ENCODE results near the gene ZNF580. TPM values are rescaled to one million over a fixed set of nuclear protein-coding genes. Genes with fewer than 3 reads are reported as not detected.
A peak's percentile ranks its signal among the peaks of the same experiment; 100 is the strongest.

ZNF580 gene
- polyA plus RNA-seq, 3 donors = 9.7 to 46.5 (median 10.7) TPM

DNA sequence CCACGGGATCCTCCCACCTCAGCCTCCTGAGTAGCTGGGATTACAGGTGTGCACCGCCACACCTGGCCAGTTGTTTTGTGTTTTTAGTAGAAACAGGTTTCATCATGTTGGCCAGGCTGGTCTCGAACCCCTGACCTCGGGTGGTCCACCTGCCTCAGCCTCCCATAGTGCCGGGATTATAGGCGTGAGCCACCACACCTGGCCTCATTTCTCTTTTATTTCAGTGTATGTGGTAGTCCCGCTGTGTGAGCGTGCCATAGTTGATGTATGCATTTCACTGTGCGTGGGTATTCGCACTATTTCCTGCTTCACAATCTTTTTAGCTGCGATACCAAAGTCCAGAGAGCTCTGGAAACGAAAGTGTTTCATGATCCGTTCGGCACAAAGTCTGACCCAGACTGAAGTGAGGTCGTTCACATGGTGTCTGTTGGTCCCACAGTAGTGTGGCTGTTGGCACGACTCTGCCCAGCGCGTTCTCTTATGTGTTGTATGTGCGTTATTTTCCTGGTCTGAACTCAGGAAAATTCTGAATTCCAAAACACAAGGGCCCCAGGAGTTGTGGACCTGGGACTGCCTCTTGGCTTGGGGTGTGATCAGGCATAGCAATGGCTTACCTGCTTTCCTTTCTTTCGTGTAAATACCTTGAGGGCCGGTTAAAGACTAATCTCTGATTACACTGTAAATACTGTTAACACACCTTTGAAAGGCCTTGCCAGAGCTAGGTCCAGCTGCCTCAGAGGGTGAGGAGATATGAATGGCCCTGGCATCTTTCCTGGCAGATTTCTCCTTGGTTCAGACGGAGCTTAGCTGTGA, 42.9 kb downstream of the ZNF580 start:
- Mint-ChIP-seq H3K36me3 (peaks cover 72 to 96% of the 10 kb centered on the region in 2 donors), H3K9me3 (no peaks in the 10 kb centered on the region), H3K4me3 (no peak overlapping the region), H3K27ac (peak overlapping the region in 3 of 7 donors; percentile 15 to 47 (median 42)), H3K4me1 (peaks cover 23% of the 10 kb centered on the region), H3K27me3 (ENCODE audit: low read depth in 3 of 3) (no peaks in the 10 kb centered on the region)
- Histone ChIP-seq H2AFZ (ENCODE audit: insufficient read depth, low read depth, low read length, poor library complexity, severe bottlenecking) (no peak overlapping the region), H3K36me3 (replicated peaks in 1 of 2; ENCODE audit: control insufficient read depth in 1 of 2, insufficient read depth in 2 of 2, low read length in 2 of 2) (peaks cover 87 to 94% of the 10 kb centered on the region in 2 donors), H3K4me3 (replicated peaks in 1 of 3; ENCODE audit: low read depth in 2 of 3, low read length in 3 of 3) (no peak overlapping the region), H3K27me3 (ENCODE audit: control insufficient read depth in 2 of 2, insufficient read depth in 2 of 2, low read length in 2 of 2) (no peaks in the 10 kb centered on the region), H3K9ac (ENCODE audit: insufficient read depth, low read length, poor library complexity, severe bottlenecking) (no peak overlapping the region), H4K20me1 (ENCODE audit: insufficient read depth, low read length) (peaks cover 96% of the 10 kb centered on the region), H3K79me2 (ENCODE audit: insufficient read depth, low read length) (peaks cover 95% of the 10 kb centered on the region), H3K27ac (ENCODE audit: low read depth in 1 of 2, low read length in 2 of 2) (peak overlapping the region in 1 of 2 donors; percentile 43), H3K4me1 (ENCODE audit: control insufficient read depth in 1 of 2, insufficient read depth in 2 of 2, low read length in 2 of 2) (peaks cover 18 to 23% of the 10 kb centered on the region in 2 donors), H3K4me2 (replicated peaks; ENCODE audit: extremely low read depth, low read length, poor library complexity, severe bottlenecking) (no peak overlapping the region), H3K9me3 (replicated peaks in 1 of 2; ENCODE audit: control insufficient read depth in 1 of 2, insufficient read depth in 1 of 2, low read length in 2 of 2) (no peaks in the 10 kb centered on the region)
- intact Hi-C loops (cut with micrococcal nuclease) = no loop called here
- WGBS (ENCODE audit: insufficient coverage) = over 99% methylated on average over 15 of the region's 22 CpGs
- DNase-seq = no peak
- TF ChIP-seq, protein P1, sequence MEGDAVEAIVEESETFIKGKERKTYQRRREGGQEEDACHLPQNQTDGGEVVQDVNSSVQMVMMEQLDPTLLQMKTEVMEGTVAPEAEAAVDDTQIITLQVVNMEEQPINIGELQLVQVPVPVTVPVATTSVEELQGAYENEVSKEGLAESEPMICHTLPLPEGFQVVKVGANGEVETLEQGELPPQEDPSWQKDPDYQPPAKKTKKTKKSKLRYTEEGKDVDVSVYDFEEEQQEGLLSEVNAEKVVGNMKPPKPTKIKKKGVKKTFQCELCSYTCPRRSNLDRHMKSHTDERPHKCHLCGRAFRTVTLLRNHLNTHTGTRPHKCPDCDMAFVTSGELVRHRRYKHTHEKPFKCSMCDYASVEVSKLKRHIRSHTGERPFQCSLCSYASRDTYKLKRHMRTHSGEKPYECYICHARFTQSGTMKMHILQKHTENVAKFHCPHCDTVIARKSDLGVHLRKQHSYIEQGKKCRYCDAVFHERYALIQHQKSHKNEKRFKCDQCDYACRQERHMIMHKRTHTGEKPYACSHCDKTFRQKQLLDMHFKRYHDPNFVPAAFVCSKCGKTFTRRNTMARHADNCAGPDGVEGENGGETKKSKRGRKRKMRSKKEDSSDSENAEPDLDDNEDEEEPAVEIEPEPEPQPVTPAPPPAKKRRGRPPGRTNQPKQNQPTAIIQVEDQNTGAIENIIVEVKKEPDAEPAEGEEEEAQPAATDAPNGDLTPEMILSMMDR (IDR thresholded peaks at IDR 0.05) = no peak

DNA sequence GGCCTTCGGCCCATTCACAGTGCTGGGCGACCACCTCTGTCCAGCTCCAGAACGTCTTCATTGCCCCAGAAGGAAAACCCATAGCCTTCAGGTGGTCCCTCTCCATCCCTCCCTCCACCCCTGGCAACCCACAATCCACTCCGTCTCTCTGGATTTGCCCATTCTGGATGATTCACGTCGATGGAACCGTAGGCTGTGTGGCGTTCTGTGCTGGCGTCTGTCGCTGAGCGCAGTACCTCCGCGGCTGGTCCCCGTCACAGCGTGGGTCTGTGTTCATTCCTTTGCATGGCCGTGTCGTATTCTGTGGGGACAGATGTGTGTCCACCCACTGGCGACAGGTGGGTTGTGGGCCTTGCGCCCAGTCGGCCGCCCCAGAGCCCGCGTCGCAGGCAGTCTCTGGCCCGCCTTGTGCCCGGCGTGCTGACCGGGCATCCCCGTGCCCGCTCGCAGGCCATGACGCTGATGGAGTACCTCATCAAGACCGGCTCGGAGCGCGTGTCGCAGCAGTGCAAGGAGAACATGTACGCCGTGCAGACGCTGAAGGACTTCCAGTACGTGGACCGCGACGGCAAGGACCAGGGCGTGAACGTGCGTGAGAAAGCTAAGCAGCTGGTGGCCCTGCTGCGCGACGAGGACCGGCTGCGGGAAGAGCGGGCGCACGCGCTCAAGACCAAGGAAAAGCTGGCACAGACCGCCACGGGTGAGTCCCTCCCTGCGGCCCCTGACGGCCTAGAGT, 44.3 kb downstream of the ZNF580 start:
- DNase-seq = no peak
- Histone ChIP-seq H3K9ac (ENCODE audit: insufficient read depth, low read length, poor library complexity, severe bottlenecking) (no peak overlapping the region), H3K4me3 (replicated peaks in 1 of 3; ENCODE audit: low read depth in 2 of 3, low read length in 3 of 3) (no peak overlapping the region), H4K20me1 (ENCODE audit: insufficient read depth, low read length) (peaks cover 96% of the 10 kb centered on the region), H3K4me2 (replicated peaks; ENCODE audit: extremely low read depth, low read length, poor library complexity, severe bottlenecking) (no peak overlapping the region), H3K9me3 (replicated peaks in 1 of 2; ENCODE audit: control insufficient read depth in 1 of 2, insufficient read depth in 1 of 2, low read length in 2 of 2) (no peaks in the 10 kb centered on the region), H3K36me3 (replicated peaks in 1 of 2; ENCODE audit: control insufficient read depth in 1 of 2, insufficient read depth in 2 of 2, low read length in 2 of 2) (peaks cover 87 to 94% of the 10 kb centered on the region in 2 donors), H2AFZ (ENCODE audit: insufficient read depth, low read depth, low read length, poor library complexity, severe bottlenecking) (no peak overlapping the region), H3K4me1 (ENCODE audit: control insufficient read depth in 1 of 2, insufficient read depth in 2 of 2, low read length in 2 of 2) (peaks cover 4 to 9% of the 10 kb centered on the region in 2 donors), H3K27me3 (ENCODE audit: control insufficient read depth in 2 of 2, insufficient read depth in 2 of 2, low read length in 2 of 2) (no peaks in the 10 kb centered on the region), H3K27ac (ENCODE audit: low read depth in 1 of 2, low read length in 2 of 2) (no peak overlapping the region), H3K79me2 (ENCODE audit: insufficient read depth, low read length) (peaks cover 80% of the 10 kb centered on the region)
- Mint-ChIP-seq H3K27ac (peak overlapping the region in 2 of 7 donors; percentile 11 to 21), H3K36me3 (peaks cover 68 to 95% of the 10 kb centered on the region in 2 donors), H3K27me3 (ENCODE audit: low read depth in 3 of 3) (no peaks in the 10 kb centered on the region), H3K4me1 (peaks cover 9% of the 10 kb centered on the region), H3K9me3 (no peaks in the 10 kb centered on the region), H3K4me3 (no peak overlapping the region)
- TF ChIP-seq, protein P1 (IDR thresholded peaks at IDR 0.05) = no peak
- 98% methylated on average over 60 of the region's 60 CpGs for WGBS (ENCODE audit: insufficient coverage)
- intact Hi-C loops (cut with micrococcal nuclease) = no loop called here

Data from CD14-positive monocyte (primary cell).